Activated CD4-positive, alpha-beta memory T cell treated with anti-CD3 and anti-CD28 coated beads, Interleukin-2, amount 10 ng/mL, durations not matched to agents 7 days and 5 days (primary cell): Measurements from ENCODE around the gene DROSHA. TPM values are rescaled to one million over a fixed set of nuclear protein-coding genes. Genes with fewer than 3 reads are reported as not detected.

Experiments
- total RNA-seq, 2 experiments: library from RNA; stranded (reverse); gene quantifications; one replicate each; pipeline ENCODE4 v1.2.3, GENCODE V29; 2021

DROSHA gene
- total RNA-seq, 2 experiments from 2014 or later, result 55.4 to 61.0 TPM

Other genes with a start within 250 kb of the DROSHA start
- gene C5orf22, start 208 bp upstream of the DROSHA start, total RNA-seq, result 10 to 100 TPM; 25.3 to 29.7 TPM
- gene PDZD2, start 107.0 kb upstream of the DROSHA start, total RNA-seq, result not detected